Motor neuron (in vitro differentiated cells): Measurements from ENCODE around the gene SUPT6H. TPM values are rescaled to one million over a fixed set of nuclear protein-coding genes. Genes with fewer than 3 reads are reported as not detected.
"Not testable (repeated sequence)": the region's sequence is repeated elsewhere in the genome, so short reads cannot be mapped to it uniquely, and the experiment has no call there.

Source experiments
- ATAC-seq, 8 experiments: fragments of 200-7000 bp; cut with Tn5 transposase; replicated peaks in 6 of 8; 2 replicates each; pipeline ENCODE4 v1.8.0; 2021; ENCODE audit warnings: mild to moderate bottlenecking in 8 of 8, moderate library complexity in 8 of 8
- H3K27ac ChIP-seq, 2 donors: fragments of 250-450 bp; sonication (Bioruptor Pico); 2 replicates each; pipeline ENCODE4 v1.9.0; 2021; ENCODE audit warnings: antibody characterized with exemption in 2 of 2, mild to moderate bottlenecking in 2 of 2, moderate library complexity in 1 of 2
- H3K4me1 ChIP-seq, 2 donors: fragments of 250-450 bp; sonication (Bioruptor Pico); replicated peaks in 1 of 2; 2 replicates each; pipeline ENCODE4 v1.6.1; 2021; ENCODE audit warnings: antibody characterized with exemption in 2 of 2, mild to moderate bottlenecking in 2 of 2, moderate library complexity in 1 of 2
- H3K4me3 ChIP-seq, 5 donors: fragments of 250-450 bp; sonication (Bioruptor Pico); 2 replicates each; pipeline ENCODE4 v1.9.0; 2021; ENCODE audit warnings: antibody characterized with exemption in 5 of 5, mild to moderate bottlenecking in 5 of 5, moderate library complexity in 4 of 5
- WGBS, 10 experiments: fragments of 450-650 bp; shearing (Covaris generic); methylation state at CpG; one replicate each; pipeline ENCODE4 v1.0.0; 2022; 5-methylcytosine and 5-hydroxymethylcytosine counted together
- in situ Hi-C, 9 experiments: fragments of 400-800 bp; cut with MboI; loops; one replicate each; pipeline ENCODE4 v1.15.0; 2021; ENCODE audit warnings: low sequenced_read_pairs in 9 of 9, low pct_unique_long_range_greater_than_20kb in 2 of 9; ENCODE audit not compliant: unreplicated experiment in 9 of 9
- total RNA-seq, 8 experiments: library from RNA; unstranded; fragments of 300-600 nt; gene quantifications; 2 replicates each; pipeline versions ENCODE4 v1.2.3 to v1.2.4, GENCODE V29; 2022

SUPT6H gene
- total RNA-seq, 8 experiments from 2014 or later: 23.1 to 109 (median 45.0) TPM

GRCh38 chr17:28626818-28627217 is 35.2 kb upstream of the SUPT6H start:
- no peak for ATAC-seq
- in situ Hi-C loops: no loop called here
- WGBS, 10 experiments: 73 to 100% (median 84%) methylated on average over 1 to 3 of the region's 4 CpGs; no CpG with 5 or more reads in 4 of the 10 experiments
- no peak overlapping the region for H3K27ac ChIP-seq
- H3K4me3 ChIP-seq: no peak overlapping the region
- H3K4me1 ChIP-seq: no peaks in the 10 kb centered on the region

GRCh38 chr17:28634206-28634865 is 27.7 kb upstream of the SUPT6H start:
- in situ Hi-C loops: no loop called here
- Histone ChIP-seq H3K4me1 (no peaks in the 10 kb centered on the region), H3K27ac (no peak overlapping the region), H3K4me3 (no peak overlapping the region)
- WGBS, 10 experiments: 60 to 95% (median 90%) methylated on average over 1 to 8 of the region's 14 CpGs; no CpG with 5 or more reads in 4 of the 10 experiments
- no peak for ATAC-seq

- 100% methylated on average over 1 of the region's 1 CpG; no CpG with 5 or more reads in 9 of the 10 experiments for WGBS, 10 experiments
- no peak for ATAC-seq
- in situ Hi-C loops: no loop called here
- Histone ChIP-seq H3K4me1 (no peaks in the 10 kb centered on the region), H3K4me3 (no peak overlapping the region), H3K27ac (no peak overlapping the region)
These were observed 26.5 kb upstream of the SUPT6H start for GRCh38 chr17:28635506-28635905.

- in situ Hi-C loops: no loop called here
- no peak for ATAC-seq
- no peak overlapping the region for H3K4me3 ChIP-seq
- no peak overlapping the region for H3K27ac ChIP-seq
- 94 to 100% (median 100%) methylated on average over 1 to 2 of the region's 2 CpGs; no CpG with 5 or more reads in 6 of the 10 experiments for WGBS, 10 experiments
- peaks cover 8% of the 10 kb centered on the region in 2 donors for H3K4me1 ChIP-seq
These were observed 20.4 kb upstream of the SUPT6H start for GRCh38 chr17:28641579-28641978.

- in situ Hi-C loops: no loop called here
- peak overlapping the region; percentile 92 to 94 for H3K27ac ChIP-seq
- peak in 3 of 8 experiments; percentile 3 to 10 (median 7) for ATAC-seq
- H3K4me3 ChIP-seq: peak overlapping the region; percentile 85 to 95 (median 92)
- peaks cover 10% of the 10 kb centered on the region in 2 donors for H3K4me1 ChIP-seq
- 0 to 6% (median 1%) methylated on average over 3 to 6 of the region's 18 CpGs; no CpG with 5 or more reads in 4 of the 10 experiments for WGBS, 10 experiments
These were observed 17.8 kb upstream of the SUPT6H start for GRCh38 chr17:28643983-28644786.

- Histone ChIP-seq H3K27ac (peak within 1 kb of the TSS; percentile 92 to 94), H3K4me1 (peaks cover 10% of the 10 kb centered on the region in 2 donors), H3K4me3 (peak within 1 kb of the TSS; percentile 85 to 95 (median 92))
- peak; percentile 91 to 98 (median 96) for ATAC-seq
- 0% methylated on average over 1 to 2 of the region's 89 CpGs; no CpG with 5 or more reads in 8 of the 10 experiments for WGBS, 10 experiments
- in situ Hi-C loops: no loop called here
These were observed 17.0 kb upstream of the SUPT6H start, which contains the start of gene BLTP2 for GRCh38 chr17:28644787-28645575. BLTP2 (minus strand) TSS chr17:28645158; CDS start chr17:28645056, 102 bp downstream.

- Histone ChIP-seq H3K27ac (peak overlapping the region; percentile 32 to 94), H3K4me3 (peak overlapping the region; percentile 85 to 95 (median 92)), H3K4me1 (peaks cover 10% of the 10 kb centered on the region in 2 donors)
- 5 to 60% (median 35%) methylated on average over 1 to 7 of the region's 8 CpGs; no CpG with 5 or more reads in 2 of the 10 experiments for WGBS, 10 experiments
- ATAC-seq: peak in 2 of 8 experiments; percentile 3 to 7
- in situ Hi-C loops: no loop called here
These were observed 16.4 kb upstream of the SUPT6H start for GRCh38 chr17:28645576-28645939.

GRCh38 chr17:28646039-28646754 is 15.8 kb upstream of the SUPT6H start:
- Histone ChIP-seq H3K4me1 (peaks cover 10% of the 10 kb centered on the region in 2 donors), H3K27ac (peak overlapping the region in 1 of 2 donors; percentile 31), H3K4me3 (peak overlapping the region in 1 of 5 donors; percentile 95)
- in situ Hi-C loops: no loop called here
- ATAC-seq: no peak
- 60 to 96% (median 86%) methylated on average over 1 to 10 of the region's 12 CpGs for WGBS, 10 experiments

- no peak overlapping the region for H3K4me3 ChIP-seq
- 86 to 100% (median 100%) methylated on average over 1 to 2 of the region's 2 CpGs; no CpG with 5 or more reads in 5 of the 10 experiments for WGBS, 10 experiments
- no peak overlapping the region for H3K27ac ChIP-seq
- ATAC-seq: no peak
- in situ Hi-C loops: no loop called here
- H3K4me1 ChIP-seq: peaks cover 5 to 7% of the 10 kb centered on the region in 2 donors
These were observed 13.3 kb upstream of the SUPT6H start for GRCh38 chr17:28648698-28649097.

GRCh38 chr17:28655160-28655559 is 6.8 kb upstream of the SUPT6H start:
- WGBS, 10 experiments: 79 to 100% (median 93%) methylated on average over 1 to 4 of the region's 5 CpGs; no CpG with 5 or more reads in 1 of the 10 experiments
- no peak overlapping the region for H3K4me3 ChIP-seq
- in situ Hi-C loops: no loop called here
- no peak overlapping the region for H3K27ac ChIP-seq
- ATAC-seq: no peak
- H3K4me1 ChIP-seq: no peaks in the 10 kb centered on the region

- in situ Hi-C loops: no loop called here
- H3K4me1 ChIP-seq: peaks cover 2 to 6% of the 10 kb centered on the region in 2 donors
- no peak overlapping the region for H3K27ac ChIP-seq
- no peak overlapping the region for H3K4me3 ChIP-seq
- no peak for ATAC-seq
- 62 to 100% (median 90%) methylated on average over 2 to 5 of the region's 5 CpGs for WGBS, 10 experiments
These were observed 4.2 kb upstream of the SUPT6H start for GRCh38 chr17:28657756-28658155.

GRCh38 chr17:28658342-28658741 is 3.7 kb upstream of the SUPT6H start:
- H3K4me3 ChIP-seq, in situ Hi-C loops, ATAC-seq, H3K27ac ChIP-seq: not testable (repeated sequence)
- peaks cover 2 to 11% of the 10 kb centered on the region in 2 donors for H3K4me1 ChIP-seq
- WGBS, 10 experiments: 100% methylated on average over 1 of the region's 8 CpGs; no CpG with 5 or more reads in 9 of the 10 experiments
